HG03280 (cell line): ENCODE measurements around the gene WTAP.
"Not testable (repeated sequence)": the region's sequence is repeated elsewhere in the genome, so short reads cannot be mapped to it uniquely, and the experiment has no call there.

Experiments used
- ATAC-seq: cut with Tn5 transposase; IDR thresholded peaks from one replicate; pipeline ENCODE4 v1.9.1; 2021; ENCODE audit warnings: mild to moderate bottlenecking, moderate library complexity; ENCODE audit not compliant: unreplicated experiment

WTAP gene

GRCh38 chr6:159693128-159693893 is 34.0 kb upstream of the WTAP start, which contains the start of gene SOD2:
Gene SOD2 (minus strand): TSS chr6:159693241. CDS start chr6:159693167, 74 bp downstream.
- ATAC-seq: peak; percentile 75

- no peak for ATAC-seq
Measured at GRCh38 chr6:159693894-159694545, 33.3 kb upstream of the WTAP start.

GRCh38 chr6:159695984-159696383 is 31.3 kb upstream of the WTAP start:
- ATAC-seq: no peak

- ATAC-seq: no peak
Measured at GRCh38 chr6:159700970-159701369, 26.3 kb upstream of the WTAP start.

DNA sequence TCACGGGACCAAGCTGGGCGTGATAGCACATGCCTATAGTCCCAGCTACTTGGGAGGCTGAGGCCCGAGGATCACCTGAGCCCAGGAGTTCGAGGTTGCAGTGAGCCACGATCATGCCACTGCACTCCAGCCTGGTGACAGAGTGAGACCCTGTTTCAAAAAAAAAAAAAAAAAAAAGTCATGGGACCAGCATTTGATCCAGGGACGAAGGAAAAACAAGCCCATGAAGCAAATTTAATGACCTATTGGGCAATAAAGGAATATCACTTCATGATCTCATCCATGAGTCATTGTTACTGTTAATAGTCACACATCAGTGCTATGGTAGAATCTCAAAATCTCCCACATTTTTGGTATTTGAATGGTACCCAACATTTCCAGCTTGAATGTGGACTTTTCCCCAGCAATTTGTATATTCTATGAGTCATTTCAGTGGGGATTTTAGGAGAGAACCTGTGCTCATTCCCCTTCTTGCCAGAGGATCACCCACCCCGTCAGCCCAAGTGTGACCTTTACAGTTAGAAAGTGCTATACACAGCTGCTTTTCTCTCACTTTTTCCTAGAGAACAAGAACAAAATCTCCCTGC is 25.8 kb upstream of the WTAP start:
- no peak for ATAC-seq

DNA sequence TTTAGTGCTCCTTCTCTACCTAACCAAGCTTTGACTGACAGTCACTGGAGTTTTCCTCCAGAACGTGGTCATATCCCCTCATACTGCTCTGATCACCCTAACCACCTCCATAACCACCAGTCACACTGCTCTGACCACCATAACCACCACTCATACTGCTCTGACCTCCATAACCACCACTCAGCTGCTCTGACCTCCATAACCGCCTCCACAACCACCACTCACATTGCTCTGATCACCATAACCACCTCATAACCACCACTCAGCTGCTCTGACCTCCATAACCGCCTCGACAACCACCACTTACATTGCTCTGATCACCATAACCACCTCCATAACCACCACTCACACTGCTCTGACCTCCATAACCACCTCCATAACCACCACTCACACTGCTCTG is 16.7 kb upstream of the WTAP start:
- not testable (repeated sequence) for ATAC-seq

DNA sequence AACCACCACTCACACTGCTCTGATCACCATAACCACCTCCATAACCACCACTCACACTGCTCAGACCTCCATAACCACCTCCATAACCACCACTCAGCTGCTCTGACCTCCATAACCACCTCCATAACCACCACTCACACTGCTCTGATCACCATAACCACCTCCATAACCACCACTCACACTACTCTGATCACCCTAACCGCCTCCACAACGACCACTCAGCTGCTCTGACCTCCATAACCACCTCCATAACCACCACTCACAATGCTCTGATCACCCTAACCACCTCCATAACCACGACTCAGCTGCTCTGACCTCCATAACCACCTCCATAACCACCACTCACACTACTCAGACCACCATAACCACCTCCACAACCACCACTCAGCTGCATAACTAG is 14.9 kb upstream of the WTAP start:
- ATAC-seq: not testable (repeated sequence)

DNA sequence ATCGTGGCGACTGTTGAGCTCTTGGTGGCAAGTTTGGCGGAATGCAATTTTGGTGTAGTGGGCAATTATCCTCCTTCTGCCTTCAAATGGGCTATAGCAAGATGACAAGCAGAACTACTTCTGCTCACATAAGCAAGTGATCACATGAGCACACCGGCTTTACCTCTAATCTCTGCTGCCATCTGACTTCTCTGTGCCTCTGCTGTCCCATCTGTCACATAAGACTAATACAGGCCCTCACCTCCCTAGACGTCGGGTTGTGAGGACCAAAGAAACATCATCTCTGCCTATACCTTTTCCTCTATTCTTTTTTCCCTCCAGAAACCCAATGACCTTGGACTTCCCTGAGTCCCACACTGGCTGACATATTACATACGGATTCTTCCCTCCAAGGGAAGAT is 13.3 kb upstream of the WTAP start:
- ATAC-seq: no peak

- no peak for ATAC-seq
Measured at GRCh38 chr6:159714404-159714803, 12.9 kb upstream of the WTAP start.

- ATAC-seq: no peak
Measured at GRCh38 chr6:159715166-159715565, 12.1 kb upstream of the WTAP start.

DNA sequence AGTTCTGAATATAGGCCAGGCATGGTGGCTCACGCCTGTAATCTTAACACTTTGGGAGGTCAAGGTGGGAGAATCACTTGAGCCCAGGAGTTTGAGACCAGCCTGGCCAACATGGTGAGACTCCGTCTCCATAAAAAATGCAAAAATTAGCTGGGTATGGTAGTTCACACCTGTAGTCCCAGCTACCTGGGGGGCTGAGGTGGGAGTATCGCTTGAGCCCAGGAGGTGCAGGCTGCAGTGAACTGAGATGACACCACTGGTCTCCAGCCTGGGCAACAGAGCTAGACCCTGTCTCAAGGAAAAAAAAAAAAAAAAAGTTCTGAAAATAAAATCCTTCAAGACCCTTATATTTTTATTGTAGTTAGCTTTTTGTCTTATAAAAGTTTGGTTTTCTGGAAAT is 11.7 kb upstream of the WTAP start:
- ATAC-seq: no peak

- no peak for ATAC-seq
Measured at GRCh38 chr6:159716247-159717096, 10.8 kb upstream of the WTAP start.

DNA sequence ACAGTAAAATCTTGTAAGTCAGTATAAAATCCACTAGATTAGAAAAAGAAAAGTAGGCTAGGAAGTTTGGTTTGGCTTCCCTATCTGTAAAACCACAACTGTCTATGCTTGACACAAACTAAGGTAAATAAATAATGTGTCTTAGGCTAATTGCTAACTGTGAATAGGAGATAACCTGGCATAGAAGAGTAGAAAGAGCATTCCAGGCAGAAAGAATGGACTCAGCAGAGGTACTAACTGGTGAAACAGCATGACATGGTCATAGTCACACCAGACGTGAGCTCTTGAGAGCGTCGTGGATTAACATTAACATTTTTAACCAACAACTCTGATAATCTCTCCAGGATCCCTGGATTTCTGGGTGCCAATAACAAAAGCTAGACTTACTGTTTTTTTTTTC is 8.7 kb upstream of the WTAP start:
- no peak for ATAC-seq

GRCh38 chr6:159719287-159719686 is 8.0 kb upstream of the WTAP start:
- ATAC-seq: no peak

GRCh38 chr6:159720708-159721107 is 6.6 kb upstream of the WTAP start:
- no peak for ATAC-seq

DNA sequence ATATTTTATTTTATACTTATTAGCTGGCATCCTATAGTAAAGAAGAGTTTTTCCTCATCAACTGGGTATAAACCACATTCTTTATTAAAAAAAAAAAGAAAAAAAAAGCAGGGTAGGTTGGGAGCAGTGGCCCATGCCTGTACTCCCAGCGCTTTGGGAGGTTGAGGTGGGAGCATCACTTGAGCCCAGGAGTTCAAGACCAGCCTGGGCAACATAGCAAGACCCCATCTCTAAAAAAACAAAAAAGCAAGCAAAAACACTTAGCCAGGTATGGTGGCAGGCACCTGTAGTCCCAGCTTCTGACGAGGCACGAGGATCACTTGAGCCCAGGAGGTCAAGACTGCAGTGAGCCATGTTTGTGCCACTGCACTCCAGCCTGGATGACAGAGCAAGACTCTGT is 5.3 kb upstream of the WTAP start:
- not testable (repeated sequence) for ATAC-seq

DNA sequence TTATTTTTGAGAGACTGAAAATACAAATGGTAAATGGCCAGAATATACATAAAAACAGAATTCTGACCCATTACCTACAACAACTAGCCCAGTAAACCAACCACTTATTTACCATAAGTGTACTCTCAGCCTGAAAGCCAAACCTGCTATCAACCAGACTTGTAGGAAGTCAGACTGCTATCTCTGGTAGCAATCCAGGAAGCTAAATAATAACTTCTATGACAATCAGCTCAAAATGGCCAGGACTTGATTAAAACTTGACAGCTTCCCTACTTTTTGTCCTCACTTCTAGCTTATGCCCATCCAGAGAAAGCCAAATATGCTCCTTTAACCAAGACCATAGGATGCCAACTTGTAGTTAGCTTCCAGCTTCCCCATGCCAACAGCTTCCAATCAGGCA is 4.7 kb upstream of the WTAP start:
- ATAC-seq: no peak

- ATAC-seq: no peak
Measured at GRCh38 chr6:159723259-159723658, 4.0 kb upstream of the WTAP start.

DNA sequence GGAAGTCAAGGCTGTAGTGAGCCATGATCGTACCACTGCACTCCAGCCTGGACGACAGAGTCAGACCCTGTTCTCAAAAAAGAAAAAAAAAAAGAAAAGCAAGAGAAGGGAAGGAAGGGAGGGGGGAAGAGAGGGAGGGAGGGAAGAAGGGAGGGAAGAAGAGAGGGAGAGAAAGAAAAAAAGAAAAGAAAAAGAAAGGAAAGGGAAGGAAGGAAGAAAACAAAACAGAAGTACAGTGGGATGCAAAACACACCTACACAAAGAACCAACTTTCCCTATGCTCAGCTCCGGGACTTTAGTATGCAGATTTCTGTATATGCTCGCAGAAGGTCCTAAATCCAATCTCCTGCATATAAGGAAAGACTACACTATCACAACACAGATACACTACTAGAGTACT is 2.5 kb upstream of the WTAP start:
- ATAC-seq: no peak

DNA sequence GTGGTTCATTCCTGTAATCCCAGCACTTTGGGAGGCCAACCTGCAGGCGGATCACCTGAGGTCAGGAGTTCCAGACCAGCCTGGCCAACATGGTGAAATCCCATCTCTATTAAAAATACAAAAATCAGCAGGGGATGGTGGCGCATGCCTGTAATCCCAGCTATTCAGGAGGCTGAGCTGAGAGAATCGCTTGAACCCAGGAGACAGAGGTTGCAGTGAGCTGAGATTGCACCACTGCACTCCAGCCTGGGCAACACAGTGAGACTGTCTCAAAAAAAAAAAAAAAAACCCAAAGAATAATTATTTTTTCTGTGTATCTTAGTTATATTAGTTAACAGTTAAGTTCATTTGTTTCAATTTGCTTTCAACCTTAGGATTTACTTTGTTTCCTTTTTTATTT is 2.1 kb upstream of the WTAP start:
- not testable (repeated sequence) for ATAC-seq

- no peak for ATAC-seq
Measured at GRCh38 chr6:159726255-159726917, 920 bp upstream of the WTAP start.
